K562 (cell line): ENCODE results near the gene TPX2. TPM values are rescaled to one million over a fixed set of nuclear protein-coding genes. Genes with fewer than 3 reads are reported as not detected.

Source experiments
- FOSL1 ChIP-seq: fragments of 200-800 bp; sonication (Bioruptor generic); conservative IDR thresholded peaks from 2 replicates; pipeline ENCODE4 v1.6.1; 2016; ENCODE audit warnings: missing genetic modification characterization, missing compliant biosample characterization
- FUS ChIP-seq: fragments of 200-400 bp; formaldehyde crosslinking; optimal IDR thresholded peaks from 2 replicates; pipeline ENCODE3; 2017; ENCODE audit warnings: low read depth, low read length
- HNRNPLL ChIP-seq: fragments of 200-400 bp; formaldehyde crosslinking; IDR thresholded peaks from 2 replicates; pipeline ENCODE4 v1.6.1; 2017; ENCODE audit warnings: low read length, low read depth, mild to moderate bottlenecking; ENCODE audit not compliant: poor library complexity, severe bottlenecking
- L3MBTL2 ChIP-seq: fragments of 450-650 bp; IDR thresholded peaks from 2 replicates; pipeline ENCODE4 v1.6.1; 2016; ENCODE audit warnings: mild to moderate bottlenecking, moderate library complexity
- NCOA1 ChIP-seq: fragments of 450-650 bp; IDR thresholded peaks from 2 replicates; pipeline ENCODE4 v1.6.1; 2016; ENCODE audit warnings: low read depth
- PTRF ChIP-seq: fragments of 450-650 bp; IDR thresholded peaks from 2 replicates; pipeline ENCODE4 v1.6.1; 2016; ENCODE audit warnings: mild to moderate bottlenecking, missing genetic modification characterization, missing compliant biosample characterization
- TGIF2 ChIP-seq: sonication (generic); formaldehyde crosslinking; IDR thresholded peaks from 2 replicates; pipeline ENCODE4 v1.8.1; 2022; ENCODE audit warnings: mild to moderate bottlenecking, missing genetic modification reagents, moderate library complexity
- ZBTB1 ChIP-seq: sonication (generic); formaldehyde crosslinking; IDR thresholded peaks from 2 replicates; pipeline ENCODE4 v1.8.1; 2023; ENCODE audit warnings: missing genetic modification reagents, low read depth, mild to moderate bottlenecking, borderline replicate concordance
- ZNF79 ChIP-seq: fragments of 250-450 bp; sonication (Bioruptor Pico); IDR thresholded peaks from 2 replicates; pipeline ENCODE4 v1.4.0; 2020; ENCODE audit warnings: low read depth, mild to moderate bottlenecking, moderate library complexity
- polyA plus RNA-seq, 8 experiments: library from polyadenylated mRNA; depleted of rRNA in 4 of 8; stranded (reverse) in 5 of 8; unstranded in 3 of 8; fragments of >200 nt; fragmentation: Nextera tagmentation in 2 of 8; fragmentation: Illumina TruSeq in 1 of 8; extraction: Ambion mirVana in 2 of 8; extraction: Trizol in 1 of 8; gene quantifications; 2 replicates each; pipeline versions ENCODE4 v1.2.1 to v1.2.3, GENCODE V29; 2011 to 2014; ENCODE audit warnings: inconsistent platforms in 1 of 8, missing spikeins in 1 of 8
- total RNA-seq, 7 experiments: library from RNA; depleted of rRNA in 6 of 7; stranded (reverse); fragments of >200 nt in 6 of 7; fragmentation: Illumina TruSeq in 2 of 7; extraction: Trizol in 2 of 7; gene quantifications; 2 replicates each; pipeline versions ENCODE4 v1.2.1 to v1.2.3, GENCODE V29; 2011 to 2021; ENCODE audit warnings: low replicate concordance in 1 of 7
- TF ChIP-seq, protein P1 (sequence below): IDR thresholded peaks from 3 replicates; pipeline ENCODE4 v1.6.1; 2011; ENCODE audit warnings: borderline replicate concordance, mild to moderate bottlenecking; ENCODE audit not compliant: insufficient read length, insufficient read depth
- TF ChIP-seq, protein P2 (sequence below): sonication (generic); formaldehyde crosslinking; IDR thresholded peaks from 2 replicates; pipeline ENCODE4 v1.8.1; 2022; ENCODE audit warnings: missing genetic modification reagents
- TF ChIP-seq, protein P3 (sequence below), 2 experiments: fragments of 450-650 bp; IDR thresholded peaks; 2 replicates each; pipeline ENCODE4 v1.6.1; 2016
- TF ChIP-seq, protein P4 (sequence below): sonication (generic); formaldehyde crosslinking; IDR thresholded peaks from 2 replicates; pipeline ENCODE4 v1.8.0; 2022; ENCODE audit warnings: missing genetic modification reagents, mild to moderate bottlenecking, moderate library complexity, borderline replicate concordance
- TF ChIP-seq, protein P5 (sequence below): fragments of 250-450 bp; sonication (Bioruptor Pico); IDR thresholded peaks from 2 replicates; pipeline ENCODE4 v1.4.0; 2020; ENCODE audit warnings: mild to moderate bottlenecking
- TF ChIP-seq, protein P6 (sequence below): IDR thresholded peaks from 2 replicates; pipeline ENCODE4 v1.6.1; 2016; ENCODE audit warnings: missing genetic modification characterization, missing compliant biosample characterization

Gene TPX2
- total and polyA plus RNA-seq, 9 of the 15 experiments (the other 6 are each of a cell fraction or from before 2014, with no cell fraction given) = 48.0 to 241 (median 133) TPM

DNA sequence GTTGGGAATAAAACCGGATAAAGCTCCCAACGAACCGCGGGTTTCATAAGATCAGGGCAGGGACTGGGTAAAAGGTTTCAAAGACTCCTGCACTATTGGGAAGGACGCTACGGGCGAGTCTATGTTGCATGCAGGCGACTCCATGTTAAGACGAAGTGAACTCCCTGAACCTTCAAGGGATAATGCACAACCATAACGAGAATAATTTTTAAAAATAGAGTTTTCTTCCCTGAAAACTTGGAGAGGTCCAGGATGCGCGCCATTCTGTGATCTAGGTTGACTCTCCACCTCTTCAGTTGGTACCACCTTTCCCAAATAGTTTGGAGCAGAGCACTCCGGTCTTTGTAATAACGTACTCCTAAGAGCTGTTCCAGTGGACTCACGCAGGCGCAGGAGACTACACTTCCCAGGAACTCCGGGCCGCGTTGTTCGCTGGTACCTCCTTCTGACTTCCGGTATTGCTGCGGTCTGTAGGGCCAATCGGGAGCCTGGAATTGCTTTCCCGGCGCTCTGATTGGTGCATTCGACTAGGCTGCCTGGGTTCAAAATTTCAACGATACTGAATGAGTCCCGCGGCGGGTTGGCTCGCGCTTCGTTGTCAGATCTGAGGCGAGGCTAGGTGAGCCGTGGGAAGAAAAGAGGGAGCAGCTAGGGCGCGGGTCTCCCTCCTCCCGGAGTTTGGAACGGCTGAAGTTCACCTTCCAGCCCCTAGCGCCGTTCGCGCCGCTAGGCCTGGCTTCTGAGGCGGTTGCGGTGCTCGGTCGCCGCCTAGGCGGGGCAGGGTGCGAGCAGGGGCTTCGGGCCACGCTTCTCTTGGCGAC lies at the start of gene TPX2 (continued):
- TF ChIP-seq TGIF2 (no peak), PTRF (tag) (no peak), ZNF79 (CRISPR knock-in tag) (no peak), NCOA1 (no peak), HNRNPLL (peak; percentile 63), FUS (no peak), FOSL1 (tag) (0 out of 2 replicates have a peak, but pooled peaks have one; percentile 33), L3MBTL2 (peak; percentile 77), ZBTB1 (CRISPR knock-in tag) (0 out of 2 replicates have a peak, but pooled peaks have one; percentile 50)
- TF ChIP-seq, protein P1, sequence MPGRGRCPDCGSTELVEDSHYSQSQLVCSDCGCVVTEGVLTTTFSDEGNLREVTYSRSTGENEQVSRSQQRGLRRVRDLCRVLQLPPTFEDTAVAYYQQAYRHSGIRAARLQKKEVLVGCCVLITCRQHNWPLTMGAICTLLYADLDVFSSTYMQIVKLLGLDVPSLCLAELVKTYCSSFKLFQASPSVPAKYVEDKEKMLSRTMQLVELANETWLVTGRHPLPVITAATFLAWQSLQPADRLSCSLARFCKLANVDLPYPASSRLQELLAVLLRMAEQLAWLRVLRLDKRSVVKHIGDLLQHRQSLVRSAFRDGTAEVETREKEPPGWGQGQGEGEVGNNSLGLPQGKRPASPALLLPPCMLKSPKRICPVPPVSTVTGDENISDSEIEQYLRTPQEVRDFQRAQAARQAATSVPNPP = no peak
- TF ChIP-seq, protein P2, sequence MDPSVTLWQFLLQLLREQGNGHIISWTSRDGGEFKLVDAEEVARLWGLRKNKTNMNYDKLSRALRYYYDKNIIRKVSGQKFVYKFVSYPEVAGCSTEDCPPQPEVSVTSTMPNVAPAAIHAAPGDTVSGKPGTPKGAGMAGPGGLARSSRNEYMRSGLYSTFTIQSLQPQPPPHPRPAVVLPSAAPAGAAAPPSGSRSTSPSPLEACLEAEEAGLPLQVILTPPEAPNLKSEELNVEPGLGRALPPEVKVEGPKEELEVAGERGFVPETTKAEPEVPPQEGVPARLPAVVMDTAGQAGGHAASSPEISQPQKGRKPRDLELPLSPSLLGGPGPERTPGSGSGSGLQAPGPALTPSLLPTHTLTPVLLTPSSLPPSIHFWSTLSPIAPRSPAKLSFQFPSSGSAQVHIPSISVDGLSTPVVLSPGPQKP (CRISPR knock-in tag) = no peak
- TF ChIP-seq, protein P3, sequence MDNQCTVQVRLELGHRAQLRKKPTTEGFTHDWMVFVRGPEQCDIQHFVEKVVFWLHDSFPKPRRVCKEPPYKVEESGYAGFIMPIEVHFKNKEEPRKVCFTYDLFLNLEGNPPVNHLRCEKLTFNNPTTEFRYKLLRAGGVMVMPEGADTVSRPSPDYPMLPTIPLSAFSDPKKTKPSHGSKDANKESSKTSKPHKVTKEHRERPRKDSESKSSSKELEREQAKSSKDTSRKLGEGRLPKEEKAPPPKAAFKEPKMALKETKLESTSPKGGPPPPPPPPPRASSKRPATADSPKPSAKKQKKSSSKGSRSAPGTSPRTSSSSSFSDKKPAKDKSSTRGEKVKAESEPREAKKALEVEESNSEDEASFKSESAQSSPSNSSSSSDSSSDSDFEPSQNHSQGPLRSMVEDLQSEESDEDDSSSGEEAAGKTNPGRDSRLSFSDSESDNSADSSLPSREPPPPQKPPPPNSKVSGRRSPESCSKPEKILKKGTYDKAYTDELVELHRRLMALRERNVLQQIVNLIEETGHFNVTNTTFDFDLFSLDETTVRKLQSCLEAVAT (IDR thresholded peaks at IDR 0.05) = 0 out of 4 replicates have a peak, but pooled peaks have one; percentile 31 to 59
- TF ChIP-seq, protein P4, sequence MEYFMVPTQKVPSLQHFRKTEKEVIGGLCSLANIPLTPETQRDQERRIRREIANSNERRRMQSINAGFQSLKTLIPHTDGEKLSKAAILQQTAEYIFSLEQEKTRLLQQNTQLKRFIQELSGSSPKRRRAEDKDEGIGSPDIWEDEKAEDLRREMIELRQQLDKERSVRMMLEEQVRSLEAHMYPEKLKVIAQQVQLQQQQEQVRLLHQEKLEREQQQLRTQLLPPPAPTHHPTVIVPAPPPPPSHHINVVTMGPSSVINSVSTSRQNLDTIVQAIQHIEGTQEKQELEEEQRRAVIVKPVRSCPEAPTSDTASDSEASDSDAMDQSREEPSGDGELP = peak; percentile 46; the same call in 1 of the 2 replicates
- TF ChIP-seq, protein P5, sequence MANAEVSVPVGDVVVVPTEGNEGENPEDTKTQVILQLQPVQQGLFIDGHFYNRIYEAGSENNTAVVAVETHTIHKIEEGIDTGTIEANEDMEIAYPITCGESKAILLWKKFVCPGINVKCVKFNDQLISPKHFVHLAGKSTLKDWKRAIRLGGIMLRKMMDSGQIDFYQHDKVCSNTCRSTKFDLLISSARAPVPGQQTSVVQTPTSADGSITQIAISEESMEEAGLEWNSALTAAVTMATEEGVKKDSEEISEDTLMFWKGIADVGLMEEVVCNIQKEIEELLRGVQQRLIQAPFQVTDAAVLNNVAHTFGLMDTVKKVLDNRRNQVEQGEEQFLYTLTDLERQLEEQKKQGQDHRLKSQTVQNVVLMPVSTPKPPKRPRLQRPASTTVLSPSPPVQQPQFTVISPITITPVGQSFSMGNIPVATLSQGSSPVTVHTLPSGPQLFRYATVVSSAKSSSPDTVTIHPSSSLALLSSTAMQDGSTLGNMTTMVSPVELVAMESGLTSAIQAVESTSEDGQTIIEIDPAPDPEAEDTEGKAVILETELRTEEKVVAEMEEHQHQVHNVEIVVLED (CRISPR knock-in tag) = no peak
- TF ChIP-seq, protein P6, sequence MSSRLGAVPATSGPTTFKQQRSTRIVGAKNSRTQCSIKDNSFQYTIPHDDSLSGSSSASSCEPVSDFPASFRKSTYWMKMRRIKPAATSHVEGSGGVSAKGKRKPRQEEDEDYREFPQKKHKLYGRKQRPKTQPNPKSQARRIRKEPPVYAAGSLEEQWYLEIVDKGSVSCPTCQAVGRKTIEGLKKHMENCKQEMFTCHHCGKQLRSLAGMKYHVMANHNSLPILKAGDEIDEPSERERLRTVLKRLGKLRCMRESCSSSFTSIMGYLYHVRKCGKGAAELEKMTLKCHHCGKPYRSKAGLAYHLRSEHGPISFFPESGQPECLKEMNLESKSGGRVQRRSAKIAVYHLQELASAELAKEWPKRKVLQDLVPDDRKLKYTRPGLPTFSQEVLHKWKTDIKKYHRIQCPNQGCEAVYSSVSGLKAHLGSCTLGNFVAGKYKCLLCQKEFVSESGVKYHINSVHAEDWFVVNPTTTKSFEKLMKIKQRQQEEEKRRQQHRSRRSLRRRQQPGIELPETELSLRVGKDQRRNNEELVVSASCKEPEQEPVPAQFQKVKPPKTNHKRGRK (tag) = no peak
